HEK293 (cell line): ENCODE measurements around the gene MMP27.

Source experiments
- CTCF ChIA-PET: fragments of 350-600 bp; formaldehyde crosslinking; extraction: SDS; loops from one replicate; lab custom pipeline; 2021; ENCODE audit warnings: antibody characterized with exemption; lab: Yijun Ruan, JAX
- POLR2A ChIA-PET: fragments of 300-600 bp; formaldehyde crosslinking; extraction: SDS; loops from one replicate; lab custom pipeline; 2020; ENCODE audit warnings: antibody characterized with exemption, inconsistent platforms; lab: Yijun Ruan, JAX
- H3K27ac ChIP-seq: fragments of 200-500 bp; sonication (Bioruptor generic); 2 replicates; pipeline ENCODE4 v1.5.1; 2014; ENCODE audit warnings: low read depth, low read length, control low read depth, inconsistent platforms; ENCODE audit errors: extremely low read depth
- H3K36me3 ChIP-seq, 2 experiments: fragments of 200-500 bp in 1 of 2; sonication (Bioruptor generic) in 1 of 2; 1 replicate in 1 of 2; 2 replicates in 1 of 2; pipeline ENCODE4 v1.5.1; 2014 to 2017; ENCODE audit warnings: inconsistent platforms in 2 of 2, low read length in 2 of 2; ENCODE audit not compliant: control insufficient read depth in 2 of 2, insufficient read depth in 1 of 2
- H3K4me1 ChIP-seq: fragments of 200-500 bp; sonication (Bioruptor generic); 2 replicates; pipeline ENCODE4 v1.5.1; 2014; ENCODE audit warnings: mild to moderate bottlenecking, low read length, inconsistent platforms; ENCODE audit not compliant: control insufficient read depth, insufficient read depth
- H3K4me3 ChIP-seq: 2 replicates; pipeline ENCODE4 v1.5.1; 2011; ENCODE audit warnings: low read depth, mild to moderate bottlenecking, control low read depth, low read length, moderate library complexity
- H3K9me3 ChIP-seq: fragments of 200-500 bp; sonication (Bioruptor generic); 2 replicates; pipeline ENCODE4 v1.5.1; 2014; ENCODE audit warnings: low read depth, low read length, inconsistent platforms; ENCODE audit not compliant: control insufficient read depth, insufficient read depth
- GLI4 ChIP-seq: fragments of 450-650 bp; formaldehyde crosslinking; IDR thresholded peaks from 2 replicates; pipeline ENCODE4 v1.5.1; 2016; ENCODE audit warnings: missing biosample characterization, missing genetic modification characterization
- KLF1 ChIP-seq: fragments of 450-650 bp; formaldehyde crosslinking; IDR thresholded peaks from 2 replicates; pipeline ENCODE4 v1.5.1; 2016; ENCODE audit warnings: missing biosample characterization, missing genetic modification characterization
- MEIS1 ChIP-seq: sonication (generic); formaldehyde crosslinking; IDR thresholded peaks from 2 replicates; pipeline ENCODE4 v1.8.1; 2022; ENCODE audit warnings: missing genetic modification reagents, mild to moderate bottlenecking, borderline replicate concordance
- SP2 ChIP-seq: fragments of 450-650 bp; formaldehyde crosslinking; IDR thresholded peaks from 2 replicates; pipeline ENCODE4 v1.5.1; 2016; ENCODE audit warnings: missing biosample characterization, missing genetic modification characterization
- SP7 ChIP-seq: fragments of 450-650 bp; formaldehyde crosslinking; IDR thresholded peaks from 2 replicates; pipeline ENCODE4 v1.5.1; 2016; ENCODE audit warnings: missing biosample characterization, missing genetic modification characterization
- ZBTB21 ChIP-seq: fragments of 450-650 bp; formaldehyde crosslinking; IDR thresholded peaks from 2 replicates; pipeline ENCODE4 v1.5.1; 2017; ENCODE audit warnings: missing biosample characterization, missing genetic modification characterization
- ZBTB6 ChIP-seq: fragments of 450-650 bp; formaldehyde crosslinking; IDR thresholded peaks from 2 replicates; pipeline ENCODE4 v1.5.1; 2017; ENCODE audit warnings: missing biosample characterization, missing genetic modification characterization
- ZFHX2 ChIP-seq: fragments of 450-650 bp; formaldehyde crosslinking; conservative IDR thresholded peaks from 2 replicates; pipeline ENCODE4 v1.5.1; 2016; ENCODE audit warnings: missing biosample characterization, missing genetic modification characterization
- ZNF148 ChIP-seq: fragments of 450-650 bp; formaldehyde crosslinking; IDR thresholded peaks from 2 replicates; pipeline ENCODE4 v1.5.0; 2017; ENCODE audit warnings: missing biosample characterization, missing genetic modification characterization, borderline replicate concordance
- ZNF18 ChIP-seq: fragments of 450-650 bp; formaldehyde crosslinking; IDR thresholded peaks from 2 replicates; pipeline ENCODE4 v1.5.1; 2016; ENCODE audit warnings: missing biosample characterization, missing genetic modification characterization
- ZNF2 ChIP-seq: fragments of 450-650 bp; formaldehyde crosslinking; IDR thresholded peaks from 2 replicates; pipeline ENCODE4 v1.5.1; 2016; ENCODE audit warnings: missing biosample characterization, missing genetic modification characterization
- ZNF214 ChIP-seq: fragments of 450-650 bp; formaldehyde crosslinking; IDR thresholded peaks from 2 replicates; pipeline ENCODE4 v1.5.1; 2017; ENCODE audit warnings: missing biosample characterization, mild to moderate bottlenecking, missing genetic modification characterization, borderline replicate concordance
- ZNF707 ChIP-seq: fragments of 450-650 bp; formaldehyde crosslinking; IDR thresholded peaks from 2 replicates; pipeline ENCODE4 v1.5.1; 2016; ENCODE audit warnings: missing biosample characterization, missing genetic modification characterization
- ZNF76 ChIP-seq: fragments of 450-650 bp; formaldehyde crosslinking; IDR thresholded peaks from 2 replicates; pipeline ENCODE4; 2016; ENCODE audit warnings: low read depth, missing biosample characterization, missing genetic modification characterization, borderline replicate concordance
- TF ChIP-seq, protein P1 (sequence below): fragments of 450-650 bp; formaldehyde crosslinking; IDR thresholded peaks from 2 replicates; pipeline ENCODE4 v1.5.1; 2016; ENCODE audit warnings: missing biosample characterization, missing genetic modification characterization
- TF ChIP-seq, protein P2 (sequence below): fragments of 450-650 bp; formaldehyde crosslinking; IDR thresholded peaks from 2 replicates; pipeline ENCODE4 v1.5.1; 2017; ENCODE audit warnings: missing biosample characterization, mild to moderate bottlenecking, missing genetic modification characterization, moderate library complexity

The MMP27 gene

GRCh38 chr11:102753267-102753666 lies 47.7 kb upstream of the MMP27 start (continued):
- TF ChIP-seq, protein P1, sequence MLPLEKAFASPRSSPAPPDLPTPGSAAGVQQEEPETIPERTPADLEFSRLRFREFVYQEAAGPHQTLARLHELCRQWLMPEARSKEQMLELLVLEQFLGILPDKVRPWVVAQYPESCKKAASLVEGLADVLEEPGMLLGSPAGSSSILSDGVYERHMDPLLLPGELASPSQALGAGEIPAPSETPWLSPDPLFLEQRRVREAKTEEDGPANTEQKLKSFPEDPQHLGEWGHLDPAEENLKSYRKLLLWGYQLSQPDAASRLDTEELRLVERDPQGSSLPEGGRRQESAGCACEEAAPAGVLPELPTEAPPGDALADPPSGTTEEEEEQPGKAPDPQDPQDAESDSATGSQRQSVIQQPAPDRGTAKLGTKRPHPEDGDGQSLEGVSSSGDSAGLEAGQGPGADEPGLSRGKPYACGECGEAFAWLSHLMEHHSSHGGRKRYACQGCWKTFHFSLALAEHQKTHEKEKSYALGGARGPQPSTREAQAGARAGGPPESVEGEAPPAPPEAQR (tag by site-specific recombination), result no peak
- no peak for TF ChIP-seq ZNF2 (tag by site-specific recombination)
- TF ChIP-seq ZNF18, result no peak
- no peak for TF ChIP-seq ZBTB21 (tag by site-specific recombination)
- TF ChIP-seq GLI4 (tag by site-specific recombination), result no peak
- TF ChIP-seq ZBTB6 (tag by site-specific recombination), result no peak
- TF ChIP-seq, protein P2, sequence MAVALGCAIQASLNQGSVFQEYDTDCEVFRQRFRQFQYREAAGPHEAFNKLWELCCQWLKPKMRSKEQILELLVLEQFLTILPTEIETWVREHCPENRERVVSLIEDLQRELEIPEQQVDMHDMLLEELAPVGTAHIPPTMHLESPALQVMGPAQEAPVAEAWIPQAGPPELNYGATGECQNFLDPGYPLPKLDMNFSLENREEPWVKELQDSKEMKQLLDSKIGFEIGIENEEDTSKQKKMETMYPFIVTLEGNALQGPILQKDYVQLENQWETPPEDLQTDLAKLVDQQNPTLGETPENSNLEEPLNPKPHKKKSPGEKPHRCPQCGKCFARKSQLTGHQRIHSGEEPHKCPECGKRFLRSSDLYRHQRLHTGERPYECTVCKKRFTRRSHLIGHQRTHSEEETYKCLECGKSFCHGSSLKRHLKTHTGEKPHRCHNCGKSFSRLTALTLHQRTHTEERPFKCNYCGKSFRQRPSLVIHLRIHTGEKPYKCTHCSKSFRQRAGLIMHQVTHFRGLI (tag by site-specific recombination), result no peak
- TF ChIP-seq MEIS1 (CRISPR knock-in tag), result no peak
- no peak for TF ChIP-seq ZFHX2 (tag by site-specific recombination)
- TF ChIP-seq KLF1, result no peak
- no peak for TF ChIP-seq ZNF707 (tag by site-specific recombination)

GRCh38 chr11:102751673-102752072 lies 46.1 kb upstream of the MMP27 start:
- TF ChIP-seq ZNF148, result no peak
- TF ChIP-seq ZNF76 (tag by site-specific recombination), result no peak
- TF ChIP-seq ZNF214, result no peak
- TF ChIP-seq SP2 (tag by site-specific recombination), result no peak
- no peak for TF ChIP-seq SP7 (tag by site-specific recombination)
- H3K4me1 ChIP-seq, result no peaks in the 10 kb centered on the region
- POLR2A ChIA-PET, result no interaction called here
- H3K4me3 ChIP-seq, result no peak overlapping the region
- CTCF ChIA-PET, result no interaction called here
- no peaks in the 10 kb centered on the region for H3K9me3 ChIP-seq
- H3K36me3 ChIP-seq, result peaks cover 0 to 9% of the 10 kb centered on the region in 2 experiments; a peak in 1 of 3 replicates
- no peak overlapping the region for H3K27ac ChIP-seq
